Epithelial cell of proximal tubule (primary cell): ENCODE results near the gene CAPZB. TPM values are rescaled to one million over a fixed set of nuclear protein-coding genes. Genes with fewer than 3 reads are reported as not detected.

Source experiments
- DNase-seq: peaks from one replicate; pipeline ENCODE4 v3.0.0-alpha.2; 2011; ENCODE audit warnings: low read depth
- H3K4me3 ChIP-seq: 2 replicates; pipeline ENCODE4 v1.5.1; 2011; ENCODE audit warnings: low read depth, mild to moderate bottlenecking, low read length
- total RNA-seq: library from RNA; depleted of rRNA; stranded (reverse); fragments of >200 nt; gene quantifications from 2 replicates; pipeline ENCODE4 v1.2.3, GENCODE V29; 2015
- TF ChIP-seq, protein P1 (sequence below): conservative IDR thresholded peaks from 2 replicates; pipeline ENCODE4 v1.5.1; 2012; ENCODE audit warnings: low read depth, mild to moderate bottlenecking, low read length

CAPZB gene
- total RNA-seq, 1 donor from 2014 or later: 74.9 TPM

DNA sequence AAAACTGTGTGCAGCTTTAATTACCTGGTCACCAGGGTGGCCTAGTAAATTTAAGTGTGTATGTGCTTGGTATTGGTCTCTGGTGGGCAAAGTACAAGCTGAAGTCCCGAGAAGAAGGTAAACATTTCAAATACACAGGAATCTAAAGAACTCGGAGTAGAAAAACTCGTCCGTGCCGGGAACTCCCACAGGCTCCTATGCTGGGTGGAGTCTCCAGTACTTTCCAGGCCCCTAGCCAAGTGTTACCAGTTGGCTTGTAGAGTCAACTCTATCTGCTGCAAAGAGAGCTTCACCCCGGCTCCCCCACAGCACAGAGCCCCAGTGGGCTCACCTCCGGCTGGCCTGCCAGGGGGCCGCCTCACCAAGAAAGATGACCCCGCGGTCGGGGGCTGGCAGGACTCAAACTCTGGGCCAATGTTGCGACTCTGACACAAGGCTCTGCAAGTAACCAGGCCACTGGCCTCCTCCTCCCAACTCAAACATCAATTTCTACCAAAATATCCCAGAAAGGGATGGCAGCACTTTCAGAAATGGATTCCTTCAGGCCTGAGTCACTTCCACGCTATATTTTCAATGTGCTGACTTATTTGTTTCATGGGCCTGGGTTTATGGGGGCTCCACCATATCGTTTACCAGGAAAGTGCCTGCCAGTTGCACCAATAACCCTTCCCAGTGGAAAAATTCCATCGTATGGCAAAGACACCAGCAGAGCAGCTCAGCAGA is 99.3 kb downstream of the CAPZB start:
- TF ChIP-seq, protein P1, sequence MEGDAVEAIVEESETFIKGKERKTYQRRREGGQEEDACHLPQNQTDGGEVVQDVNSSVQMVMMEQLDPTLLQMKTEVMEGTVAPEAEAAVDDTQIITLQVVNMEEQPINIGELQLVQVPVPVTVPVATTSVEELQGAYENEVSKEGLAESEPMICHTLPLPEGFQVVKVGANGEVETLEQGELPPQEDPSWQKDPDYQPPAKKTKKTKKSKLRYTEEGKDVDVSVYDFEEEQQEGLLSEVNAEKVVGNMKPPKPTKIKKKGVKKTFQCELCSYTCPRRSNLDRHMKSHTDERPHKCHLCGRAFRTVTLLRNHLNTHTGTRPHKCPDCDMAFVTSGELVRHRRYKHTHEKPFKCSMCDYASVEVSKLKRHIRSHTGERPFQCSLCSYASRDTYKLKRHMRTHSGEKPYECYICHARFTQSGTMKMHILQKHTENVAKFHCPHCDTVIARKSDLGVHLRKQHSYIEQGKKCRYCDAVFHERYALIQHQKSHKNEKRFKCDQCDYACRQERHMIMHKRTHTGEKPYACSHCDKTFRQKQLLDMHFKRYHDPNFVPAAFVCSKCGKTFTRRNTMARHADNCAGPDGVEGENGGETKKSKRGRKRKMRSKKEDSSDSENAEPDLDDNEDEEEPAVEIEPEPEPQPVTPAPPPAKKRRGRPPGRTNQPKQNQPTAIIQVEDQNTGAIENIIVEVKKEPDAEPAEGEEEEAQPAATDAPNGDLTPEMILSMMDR: no peak
- DNase-seq: no peak
- H3K4me3 ChIP-seq: no peak overlapping the region

DNA sequence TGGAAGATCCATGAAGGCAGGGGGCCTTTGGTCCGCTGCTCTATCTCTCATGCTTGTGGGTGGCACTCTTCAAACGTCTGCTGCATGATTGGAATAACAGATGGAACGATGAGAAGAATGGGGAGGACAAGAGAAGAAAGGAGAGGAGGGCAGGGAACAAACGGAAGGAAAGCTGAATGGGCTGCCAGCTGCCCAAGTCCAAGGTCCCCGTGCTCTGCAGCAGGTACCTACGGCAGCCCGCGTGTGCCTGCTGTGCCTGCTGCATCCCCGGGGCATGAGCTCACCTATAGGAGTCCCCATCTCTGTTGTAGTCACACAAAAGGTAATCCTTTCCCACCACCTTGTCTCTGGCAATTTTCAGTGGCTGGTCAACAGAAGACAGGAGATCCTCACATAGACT is 100.1 kb downstream of the CAPZB start:
- DNase-seq: no peak
- TF ChIP-seq, protein P1: no peak
- no peak overlapping the region for H3K4me3 ChIP-seq

DNA sequence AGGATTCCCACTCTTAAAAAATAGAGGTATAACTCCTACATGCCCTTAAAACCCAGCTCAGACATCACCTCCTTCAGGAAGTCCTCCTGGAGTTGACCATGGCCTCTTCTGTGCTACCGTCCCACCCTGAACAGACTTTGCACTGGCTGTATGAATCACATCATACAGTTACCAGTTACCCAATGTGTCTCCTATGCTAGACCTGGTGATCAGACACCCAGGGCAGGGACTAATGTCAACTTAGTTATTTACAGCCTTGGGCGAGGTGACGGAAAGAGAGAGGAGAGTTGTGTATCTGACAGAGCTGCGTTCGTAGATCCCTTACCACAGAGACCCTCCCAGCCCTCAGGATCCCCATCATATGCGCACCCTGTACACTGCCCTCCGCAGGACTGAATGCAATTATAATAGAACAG is 100.6 kb downstream of the CAPZB start:
- TF ChIP-seq, protein P1: no peak
- H3K4me3 ChIP-seq: no peak overlapping the region
- DNase-seq: no peak

DNA sequence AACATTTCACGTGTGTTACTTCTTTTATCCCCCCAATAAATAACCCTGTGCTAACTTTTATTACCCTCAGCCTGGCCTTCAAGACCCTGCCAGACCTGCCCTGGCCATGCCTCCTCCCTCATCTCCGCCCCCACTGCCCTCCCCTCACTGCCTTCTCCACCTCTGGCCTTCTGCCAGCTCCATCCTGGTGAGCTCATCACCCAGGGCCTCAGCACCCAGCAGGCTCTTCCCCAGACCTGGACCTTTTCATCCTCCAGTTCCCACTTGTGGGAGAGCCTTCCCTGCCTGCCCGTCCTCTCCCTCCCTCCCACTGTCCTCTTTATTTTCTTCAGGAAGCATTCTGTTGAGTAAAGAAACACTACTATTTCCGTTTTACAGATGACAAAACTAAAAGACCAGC is 101.2 kb downstream of the CAPZB start:
- TF ChIP-seq, protein P1: no peak
- no peak for DNase-seq

DNA sequence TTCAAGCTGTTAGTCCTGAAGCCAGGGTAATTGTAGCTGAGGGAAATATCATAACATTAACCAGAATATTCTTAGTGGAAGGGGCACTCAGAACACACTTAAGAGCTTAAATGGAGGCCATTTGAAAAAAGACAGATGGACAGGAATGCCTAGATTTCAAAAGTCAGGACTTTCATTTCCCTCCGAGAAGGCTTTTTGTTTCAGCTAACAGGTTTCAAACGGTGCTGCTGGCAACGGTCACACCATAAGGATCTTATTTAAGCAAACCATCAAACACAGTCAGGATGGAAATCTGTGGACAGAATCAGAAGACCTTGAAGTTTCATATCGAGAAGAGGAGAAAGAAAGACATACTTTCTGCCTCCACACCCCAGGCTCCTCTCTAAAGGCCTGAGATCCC is 103.1 kb downstream of the CAPZB start:
- TF ChIP-seq, protein P1: no peak
- DNase-seq: no peak
- no peak overlapping the region for H3K4me3 ChIP-seq

More for the DNA sequence above, 101.2 kb downstream of the CAPZB start:
- no peak overlapping the region for H3K4me3 ChIP-seq

DNA sequence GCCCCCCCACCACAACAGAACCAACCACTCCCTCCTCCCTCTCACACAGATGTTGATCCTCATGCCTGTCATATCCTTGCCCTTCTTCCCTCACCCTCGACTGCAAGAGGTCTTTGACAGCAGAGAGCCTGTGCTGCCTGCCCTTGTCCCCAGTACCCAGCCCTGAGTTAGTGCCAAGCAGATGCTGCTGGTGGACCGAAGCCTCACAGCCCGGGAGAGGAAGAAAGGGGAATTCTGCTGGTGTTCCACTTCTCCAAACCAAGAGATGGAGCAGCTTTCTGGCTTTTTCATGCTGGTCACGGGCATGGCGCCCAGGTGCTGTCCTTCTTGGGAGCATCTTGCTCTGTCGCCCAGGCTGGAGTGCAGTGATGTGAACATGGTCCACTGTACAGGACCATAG is 104.1 kb downstream of the CAPZB start:
- no peak overlapping the region for H3K4me3 ChIP-seq
- no peak for DNase-seq
- TF ChIP-seq, protein P1: no peak
